Nasal cavity respiratory epithelium epithelial cell of viscerocranial mucosa (primary cell): ENCODE measurements around the gene ADCY1. TPM values are rescaled to one million over a fixed set of nuclear protein-coding genes. Genes with fewer than 3 reads are reported as not detected.

ENCODE experiments used
- total RNA-seq: library from RNA; depleted of rRNA; stranded (reverse); fragments of >200 nt; gene quantifications from 2 replicates; pipeline ENCODE4 v1.2.3, GENCODE V29; 2014

The ADCY1 gene
- total RNA-seq: 0.68 and 5.1 TPM in 2 replicates

GRCh38 chr7:45573661-45574415 is at the start of gene ADCY1:
Gene ADCY1 (plus strand): TSS chr7:45574368. CDS start chr7:45574544, 176 bp downstream.

